Measurements from ENCODE around the gene AGR2. TPM values are rescaled to one million over a fixed set of nuclear protein-coding genes. Genes with fewer than 3 reads are reported as not detected.

AGR2 gene
- total RNA-seq, 2 donors from 2014 or later: not detected

DNA sequence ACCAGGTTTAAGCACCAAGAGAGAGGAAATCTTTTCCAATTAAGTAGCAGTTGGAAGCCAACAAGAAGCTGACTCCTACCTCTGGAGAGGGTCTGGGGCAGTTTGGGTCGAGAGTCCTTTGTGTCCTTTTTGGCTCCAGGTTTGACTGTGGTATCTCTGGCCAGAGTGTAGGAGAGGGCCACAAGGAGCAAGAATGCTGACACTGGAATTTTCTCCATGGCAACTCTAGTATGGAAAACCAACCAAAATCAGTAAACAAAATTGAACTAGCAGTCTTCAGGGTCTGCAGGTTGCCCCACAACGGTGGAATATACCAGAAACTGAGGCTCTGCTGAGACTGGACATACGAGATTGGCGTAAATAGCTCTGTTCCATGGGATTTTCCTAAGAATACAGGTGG lies 3.2 kb downstream of the AGR2 start:
- Histone ChIP-seq H3K36me3 (no peaks in the 10 kb centered on the region), H3K4me1 (no peaks in the 10 kb centered on the region), H3K9me3 (no peaks in the 10 kb centered on the region), H3K4me3 (no peak overlapping the region), H3K27ac (no peak overlapping the region), H3K27me3 (no peaks in the 10 kb centered on the region)
- DNase-seq (ENCODE audit: low spot score): no peak
- TF ChIP-seq, protein P1, sequence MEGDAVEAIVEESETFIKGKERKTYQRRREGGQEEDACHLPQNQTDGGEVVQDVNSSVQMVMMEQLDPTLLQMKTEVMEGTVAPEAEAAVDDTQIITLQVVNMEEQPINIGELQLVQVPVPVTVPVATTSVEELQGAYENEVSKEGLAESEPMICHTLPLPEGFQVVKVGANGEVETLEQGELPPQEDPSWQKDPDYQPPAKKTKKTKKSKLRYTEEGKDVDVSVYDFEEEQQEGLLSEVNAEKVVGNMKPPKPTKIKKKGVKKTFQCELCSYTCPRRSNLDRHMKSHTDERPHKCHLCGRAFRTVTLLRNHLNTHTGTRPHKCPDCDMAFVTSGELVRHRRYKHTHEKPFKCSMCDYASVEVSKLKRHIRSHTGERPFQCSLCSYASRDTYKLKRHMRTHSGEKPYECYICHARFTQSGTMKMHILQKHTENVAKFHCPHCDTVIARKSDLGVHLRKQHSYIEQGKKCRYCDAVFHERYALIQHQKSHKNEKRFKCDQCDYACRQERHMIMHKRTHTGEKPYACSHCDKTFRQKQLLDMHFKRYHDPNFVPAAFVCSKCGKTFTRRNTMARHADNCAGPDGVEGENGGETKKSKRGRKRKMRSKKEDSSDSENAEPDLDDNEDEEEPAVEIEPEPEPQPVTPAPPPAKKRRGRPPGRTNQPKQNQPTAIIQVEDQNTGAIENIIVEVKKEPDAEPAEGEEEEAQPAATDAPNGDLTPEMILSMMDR (IDR thresholded peaks at IDR 0.05): no peak

DNA sequence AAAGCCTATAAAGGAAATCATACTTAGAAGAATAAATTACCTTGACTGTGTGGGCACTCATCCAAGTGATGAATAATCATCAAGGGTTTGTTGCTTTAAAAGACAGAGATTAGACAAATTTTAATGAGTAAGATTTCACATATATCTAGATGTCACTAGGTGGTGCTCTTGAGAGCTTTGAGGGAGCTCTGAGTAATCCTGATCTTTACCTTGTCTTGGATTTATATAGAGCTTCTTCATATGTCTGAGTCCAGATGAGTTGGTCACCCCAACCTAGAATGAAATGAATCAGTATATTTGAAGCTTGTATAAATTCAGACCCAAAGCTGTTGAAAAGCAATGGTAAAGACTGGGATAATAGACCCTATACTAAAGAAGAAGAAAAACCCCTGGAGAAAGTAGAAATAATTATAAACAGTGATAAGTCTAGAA lies 3.7 kb downstream of the AGR2 start:
- Histone ChIP-seq H3K9me3 (no peaks in the 10 kb centered on the region), H3K36me3 (no peaks in the 10 kb centered on the region), H3K4me1 (no peaks in the 10 kb centered on the region), H3K4me3 (no peak overlapping the region), H3K27me3 (no peaks in the 10 kb centered on the region), H3K27ac (no peak overlapping the region)
- TF ChIP-seq, protein P1 (IDR thresholded peaks at IDR 0.05): peak; percentile 25 to 51
- no peak for DNase-seq (ENCODE audit: low spot score)

DNA sequence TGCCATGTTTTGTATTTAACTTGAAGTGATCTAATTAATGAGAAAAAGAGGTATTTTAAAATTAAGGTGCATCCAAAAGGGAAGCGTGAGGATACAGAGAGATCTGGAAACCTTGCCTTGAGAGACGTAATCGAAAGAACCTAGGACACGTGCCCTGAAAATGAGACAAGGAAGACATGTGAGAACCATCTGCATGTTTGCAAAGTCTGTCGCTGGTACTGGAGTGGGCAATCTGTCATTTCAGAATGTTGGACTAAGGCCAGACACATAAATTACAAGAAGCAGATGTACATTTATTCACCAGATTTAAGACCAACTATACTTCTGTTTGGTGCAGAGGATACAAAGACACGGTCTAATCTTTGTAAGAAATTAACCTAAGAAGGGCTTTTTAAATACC lies 9.2 kb downstream of the AGR2 start:
- Histone ChIP-seq H3K9me3 (no peaks in the 10 kb centered on the region), H3K27me3 (no peaks in the 10 kb centered on the region), H3K27ac (no peak overlapping the region), H3K4me1 (no peaks in the 10 kb centered on the region), H3K36me3 (no peaks in the 10 kb centered on the region), H3K4me3 (no peak overlapping the region)
- no peak for DNase-seq (ENCODE audit: low spot score)
- TF ChIP-seq, protein P1 (IDR thresholded peaks at IDR 0.05): no peak

DNA sequence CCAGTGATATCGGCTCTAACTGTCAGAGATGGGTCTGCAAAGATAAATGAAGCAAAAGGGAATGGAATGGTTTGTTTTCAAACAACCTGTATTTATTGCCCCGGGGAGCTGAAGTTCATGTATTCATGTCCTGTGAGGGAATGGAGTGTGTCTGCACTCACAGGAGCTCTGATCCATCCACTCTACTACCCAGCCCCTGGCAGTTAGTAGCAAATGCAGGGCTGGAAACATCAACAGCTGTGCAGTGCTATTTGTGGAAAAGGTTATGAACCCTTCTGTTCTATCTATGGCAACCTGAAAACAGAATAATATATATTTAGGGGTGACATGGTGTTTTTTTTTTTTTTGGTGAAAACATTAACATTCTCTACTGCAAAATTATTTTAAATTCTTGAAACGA lies 9.8 kb downstream of the AGR2 start:
- H3K27ac ChIP-seq: no peak overlapping the region
- TF ChIP-seq, protein P1 (IDR thresholded peaks at IDR 0.05): no peak
- H3K4me1 ChIP-seq: no peaks in the 10 kb centered on the region
- no peak overlapping the region for H3K4me3 ChIP-seq
- H3K27me3 ChIP-seq: no peaks in the 10 kb centered on the region
- H3K36me3 ChIP-seq: no peaks in the 10 kb centered on the region
- H3K9me3 ChIP-seq: no peaks in the 10 kb centered on the region
- no peak for DNase-seq (ENCODE audit: low spot score)

DNA sequence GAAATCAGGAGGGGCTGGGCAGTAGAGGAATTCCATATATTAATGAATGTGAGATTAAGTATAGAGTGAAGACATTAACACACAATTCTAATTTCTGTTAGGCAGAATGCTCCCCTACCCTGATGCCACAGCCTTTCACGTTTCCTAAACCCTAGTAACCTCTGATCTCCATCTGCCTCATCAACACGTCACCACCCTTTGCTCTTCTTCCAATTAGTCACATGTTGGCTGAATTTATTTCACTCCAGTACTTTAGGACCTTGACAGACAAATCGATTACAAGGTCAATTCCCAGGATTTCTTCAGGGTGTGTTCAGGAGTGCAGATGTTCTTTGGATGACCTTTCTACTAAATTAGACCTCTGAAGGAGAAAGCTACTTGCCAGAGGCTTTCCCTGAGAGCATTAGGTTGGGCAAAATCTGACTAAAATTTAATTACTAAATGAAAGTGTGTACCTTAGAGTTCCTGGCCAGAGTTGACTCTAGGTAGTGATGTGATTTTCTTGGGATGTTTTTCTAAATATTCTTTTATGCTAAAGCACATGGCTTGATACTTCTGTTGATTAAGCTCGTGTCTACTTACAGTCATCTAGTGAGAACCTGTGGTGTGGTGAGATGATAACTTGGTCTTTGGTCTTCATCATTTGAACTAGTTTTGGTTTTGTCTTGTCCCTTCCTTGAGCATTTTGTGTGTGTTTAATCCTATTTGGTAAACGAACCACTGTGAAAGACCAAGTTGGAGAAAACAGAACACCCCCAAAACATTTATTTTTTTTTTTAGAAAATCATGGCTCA lies 12.7 kb downstream of the AGR2 start:
- H3K4me1 ChIP-seq: no peaks in the 10 kb centered on the region
- TF ChIP-seq, protein P1 (IDR thresholded peaks at IDR 0.05): no peak
- H3K4me3 ChIP-seq: no peak overlapping the region
- no peak overlapping the region for H3K27ac ChIP-seq
- H3K9me3 ChIP-seq: no peaks in the 10 kb centered on the region
- H3K36me3 ChIP-seq: no peaks in the 10 kb centered on the region
- DNase-seq (ENCODE audit: low spot score): no peak
- H3K27me3 ChIP-seq: no peaks in the 10 kb centered on the region

DNA sequence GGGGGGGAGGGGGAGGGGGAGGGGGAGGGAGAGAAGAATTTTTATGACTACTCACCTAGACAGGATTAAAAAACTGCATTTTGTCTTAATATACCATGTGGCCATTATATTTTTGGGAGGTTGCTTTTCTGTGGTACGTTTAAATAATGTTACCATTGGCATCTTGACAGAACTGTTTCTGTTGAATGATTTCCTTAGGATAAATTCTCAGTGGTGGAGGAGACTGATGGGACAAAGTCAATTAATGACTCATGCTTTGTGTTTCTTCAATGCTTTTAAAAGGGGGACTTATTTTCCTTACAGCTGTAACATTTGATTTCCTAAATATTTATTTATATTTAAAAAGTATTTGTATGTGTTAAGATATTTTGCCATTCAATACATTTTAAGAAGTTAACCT lies 13.7 kb downstream of the AGR2 start:
- no peaks in the 10 kb centered on the region for H3K4me1 ChIP-seq
- TF ChIP-seq, protein P1 (IDR thresholded peaks at IDR 0.05): no peak
- no peak overlapping the region for H3K4me3 ChIP-seq
- no peak for DNase-seq (ENCODE audit: low spot score)
- no peaks in the 10 kb centered on the region for H3K9me3 ChIP-seq
- no peak overlapping the region for H3K27ac ChIP-seq
- H3K36me3 ChIP-seq: no peaks in the 10 kb centered on the region
- H3K27me3 ChIP-seq: no peaks in the 10 kb centered on the region

Measured in right atrium auricular region (tissue), 2 donors.